ENCODE data around the gene TUBAL3.

TUBAL3 gene

DNA sequence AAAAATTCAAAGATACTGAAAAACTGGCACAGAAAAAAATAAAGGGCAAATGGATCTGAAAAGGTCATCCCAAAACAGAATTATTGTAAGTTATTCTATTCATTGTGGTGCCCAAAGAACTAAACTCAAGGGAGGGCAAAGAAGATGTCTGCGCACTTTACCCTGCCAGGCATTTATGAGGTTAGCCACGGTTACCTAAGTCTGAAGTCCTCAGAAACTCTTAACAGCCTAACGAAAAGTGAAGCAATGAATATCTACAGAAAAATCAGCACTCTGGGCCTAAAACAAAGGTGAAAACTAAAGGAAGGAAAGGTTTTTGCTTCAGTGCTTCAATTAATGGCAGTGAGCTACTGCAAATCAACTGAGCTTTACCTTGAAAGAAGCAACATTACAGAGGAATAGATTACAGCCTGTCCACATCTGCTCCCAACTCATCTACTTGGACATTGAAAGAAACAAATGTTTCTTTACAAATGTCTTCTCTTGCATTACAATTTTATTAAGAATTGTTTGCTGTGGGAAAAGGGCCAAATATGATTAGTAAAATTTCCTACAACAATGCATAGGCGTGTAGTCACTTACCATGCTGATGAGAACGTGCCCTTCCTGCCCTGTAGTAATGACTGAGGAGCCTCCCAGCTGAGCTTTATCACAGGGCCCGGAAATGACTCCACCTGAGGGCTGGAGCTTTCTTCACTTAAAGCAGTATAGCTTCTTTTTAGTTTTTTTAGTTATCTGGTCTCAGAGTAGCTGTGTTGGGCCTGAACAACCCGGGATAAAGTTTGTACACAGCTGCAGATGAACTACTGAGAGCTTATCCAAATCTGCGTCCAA is at the start of gene TUBAL3:
TSS of gene TUBAL3 (minus strand) at position 621 of the 834 bp plus-strand sequence. CDS start at position 585, 36 bp downstream.
- no peak for DNase-seq (ENCODE audit: extremely low read depth, low read depth)
- TF ChIP-seq, protein P1, sequence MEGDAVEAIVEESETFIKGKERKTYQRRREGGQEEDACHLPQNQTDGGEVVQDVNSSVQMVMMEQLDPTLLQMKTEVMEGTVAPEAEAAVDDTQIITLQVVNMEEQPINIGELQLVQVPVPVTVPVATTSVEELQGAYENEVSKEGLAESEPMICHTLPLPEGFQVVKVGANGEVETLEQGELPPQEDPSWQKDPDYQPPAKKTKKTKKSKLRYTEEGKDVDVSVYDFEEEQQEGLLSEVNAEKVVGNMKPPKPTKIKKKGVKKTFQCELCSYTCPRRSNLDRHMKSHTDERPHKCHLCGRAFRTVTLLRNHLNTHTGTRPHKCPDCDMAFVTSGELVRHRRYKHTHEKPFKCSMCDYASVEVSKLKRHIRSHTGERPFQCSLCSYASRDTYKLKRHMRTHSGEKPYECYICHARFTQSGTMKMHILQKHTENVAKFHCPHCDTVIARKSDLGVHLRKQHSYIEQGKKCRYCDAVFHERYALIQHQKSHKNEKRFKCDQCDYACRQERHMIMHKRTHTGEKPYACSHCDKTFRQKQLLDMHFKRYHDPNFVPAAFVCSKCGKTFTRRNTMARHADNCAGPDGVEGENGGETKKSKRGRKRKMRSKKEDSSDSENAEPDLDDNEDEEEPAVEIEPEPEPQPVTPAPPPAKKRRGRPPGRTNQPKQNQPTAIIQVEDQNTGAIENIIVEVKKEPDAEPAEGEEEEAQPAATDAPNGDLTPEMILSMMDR (IDR thresholded peaks at IDR 0.05; ENCODE audit: low read depth, low read length, missing control alignments) = no peak
- H3K4me3 ChIP-seq (replicated peaks; ENCODE audit: low read depth, low read length) = no peak within 1 kb of the TSS

DNA sequence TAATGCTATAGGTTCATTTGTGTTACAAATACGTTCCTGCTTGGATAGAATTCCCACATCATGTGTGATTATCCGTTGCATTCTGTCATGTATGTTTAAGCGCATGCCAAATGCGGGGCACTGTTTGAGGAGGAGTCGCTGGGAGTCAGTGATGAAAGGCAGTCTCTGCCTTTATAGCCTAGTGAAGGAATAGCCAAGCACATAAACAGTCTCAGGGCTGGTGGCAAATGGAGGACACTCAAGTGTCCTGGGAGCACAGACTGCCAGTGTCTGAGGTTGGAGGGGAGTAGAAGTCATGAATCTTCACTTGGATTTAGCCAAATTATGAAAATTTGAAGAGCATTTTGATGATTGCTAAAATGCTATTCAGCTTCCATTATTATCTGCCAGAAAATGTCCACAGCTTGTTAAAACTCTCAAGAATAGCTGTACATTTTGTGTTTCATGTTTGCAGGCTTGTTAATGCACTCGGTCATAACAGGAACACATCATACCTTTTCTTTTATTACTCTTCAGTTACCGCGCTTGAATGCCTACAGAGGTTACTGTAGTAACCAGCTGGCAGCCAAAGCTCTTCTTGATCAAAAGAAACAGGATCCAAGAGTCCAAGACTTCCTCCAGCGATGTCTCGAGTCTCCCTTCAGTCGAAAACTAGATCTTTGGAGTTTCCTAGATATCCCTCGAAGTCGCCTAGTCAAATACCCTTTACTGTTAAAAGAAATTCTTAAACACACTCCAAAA is 49.3 kb upstream of the TUBAL3 start:
- no peak overlapping the region for H3K4me3 ChIP-seq (replicated peaks; ENCODE audit: low read depth, low read length)
- TF ChIP-seq, protein P1 (IDR thresholded peaks at IDR 0.05; ENCODE audit: low read depth, low read length, missing control alignments) = no peak
- DNase-seq (ENCODE audit: extremely low read depth, low read depth) = no peak

DNA sequence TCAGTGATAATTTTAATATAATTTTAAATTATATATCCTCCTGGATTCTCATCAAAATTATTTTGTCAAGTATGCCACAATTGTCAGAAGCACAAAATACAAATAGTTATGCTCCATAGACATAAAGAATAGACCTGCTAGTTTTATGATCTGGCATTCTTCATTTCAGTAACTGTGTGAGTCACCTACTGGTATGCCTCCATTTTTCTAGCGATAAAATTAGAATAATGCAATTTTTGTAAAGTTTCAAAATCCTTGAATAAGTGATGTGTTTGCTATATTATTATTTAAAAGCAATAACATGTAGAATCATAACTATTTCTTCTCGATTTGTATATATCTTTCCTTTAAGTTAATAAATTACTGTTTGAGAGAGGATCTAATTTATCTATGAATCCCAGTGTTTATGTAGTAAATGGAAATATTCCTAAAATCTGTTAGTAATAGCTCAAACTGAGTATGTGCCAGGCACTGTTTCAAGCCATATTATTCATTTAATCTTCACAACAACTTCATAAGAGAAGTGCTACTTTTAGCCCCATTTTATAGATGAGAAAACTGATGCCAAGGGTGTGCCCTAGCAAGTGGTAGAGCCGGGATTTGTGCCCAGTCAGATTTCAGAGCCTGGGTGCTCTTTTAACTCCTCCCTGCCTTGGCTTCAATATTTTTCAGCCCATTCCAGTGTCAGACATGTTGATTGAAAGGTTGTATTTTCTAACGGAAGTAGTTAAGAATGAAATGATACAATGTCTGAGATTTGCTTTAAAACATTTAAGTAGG is 46.2 kb upstream of the TUBAL3 start:
- TF ChIP-seq, protein P1 (IDR thresholded peaks at IDR 0.05; ENCODE audit: low read depth, low read length, missing control alignments) = no peak
- no peak for DNase-seq (ENCODE audit: extremely low read depth, low read depth)
- peak overlapping the region; percentile 15; the same call in 1 of the 2 replicates for H3K4me3 ChIP-seq (replicated peaks; ENCODE audit: low read depth, low read length)

GRCh38 chr10:5449823-5450222 is 45.2 kb upstream of the TUBAL3 start:
- TF ChIP-seq, protein P1 (IDR thresholded peaks at IDR 0.05; ENCODE audit: low read depth, low read length, missing control alignments) = no peak
- no peak for DNase-seq (ENCODE audit: extremely low read depth, low read depth)
- H3K4me3 ChIP-seq (replicated peaks; ENCODE audit: low read depth, low read length) = peak overlapping the region; percentile 58

DNA sequence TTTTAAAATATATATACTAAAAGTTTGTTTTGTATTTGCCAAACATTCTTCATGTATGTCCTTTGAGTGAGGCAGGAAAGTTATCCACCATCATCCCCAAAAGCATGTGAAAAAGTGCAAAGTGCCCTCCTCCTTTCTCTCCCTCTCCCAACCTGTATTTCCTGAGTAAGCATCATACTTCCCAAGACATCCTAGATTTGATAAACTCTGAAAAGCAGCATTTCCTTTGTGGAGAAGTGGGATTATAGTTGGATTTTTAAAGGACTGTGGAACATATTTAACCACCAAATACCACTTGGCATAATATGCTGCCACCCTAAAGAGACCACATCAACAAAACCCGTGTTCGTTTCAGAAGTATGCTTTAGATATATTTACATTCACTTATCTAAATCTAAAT is 44.6 kb upstream of the TUBAL3 start:
- DNase-seq (ENCODE audit: extremely low read depth, low read depth) = no peak

More for the DNA sequence above, 44.6 kb upstream of the TUBAL3 start:
- peak overlapping the region; percentile 58 for H3K4me3 ChIP-seq (replicated peaks; ENCODE audit: low read depth, low read length)
- TF ChIP-seq, protein P1 (IDR thresholded peaks at IDR 0.05; ENCODE audit: low read depth, low read length, missing control alignments) = no peak
